Ishikawa (cell line): Measurements from ENCODE around the gene THOP1.

Experiments used
- CEBPB ChIP-seq: IDR thresholded peaks from 2 replicates; pipeline ENCODE4 v1.6.1; 2012
- CREB1 ChIP-seq: IDR thresholded peaks from 2 replicates; pipeline ENCODE4 v1.6.1; 2012; ENCODE audit warnings: low read depth
- NFIC ChIP-seq: IDR thresholded peaks from 2 replicates; pipeline ENCODE4 v1.6.1; 2012
- TAF1 ChIP-seq: IDR thresholded peaks from 2 replicates; pipeline ENCODE4 v1.6.1; 2012; ENCODE audit warnings: low read depth, mild to moderate bottlenecking
- TEAD4 ChIP-seq: IDR thresholded peaks from 2 replicates; pipeline ENCODE4 v1.6.1; 2012
- ZBTB7A ChIP-seq: IDR thresholded peaks from 2 replicates; pipeline ENCODE4 v1.6.1; 2012; ENCODE audit warnings: low read depth
- TF ChIP-seq, protein P1 (sequence below): IDR thresholded peaks from 2 replicates; pipeline ENCODE4 v1.6.1; 2012

DNA sequence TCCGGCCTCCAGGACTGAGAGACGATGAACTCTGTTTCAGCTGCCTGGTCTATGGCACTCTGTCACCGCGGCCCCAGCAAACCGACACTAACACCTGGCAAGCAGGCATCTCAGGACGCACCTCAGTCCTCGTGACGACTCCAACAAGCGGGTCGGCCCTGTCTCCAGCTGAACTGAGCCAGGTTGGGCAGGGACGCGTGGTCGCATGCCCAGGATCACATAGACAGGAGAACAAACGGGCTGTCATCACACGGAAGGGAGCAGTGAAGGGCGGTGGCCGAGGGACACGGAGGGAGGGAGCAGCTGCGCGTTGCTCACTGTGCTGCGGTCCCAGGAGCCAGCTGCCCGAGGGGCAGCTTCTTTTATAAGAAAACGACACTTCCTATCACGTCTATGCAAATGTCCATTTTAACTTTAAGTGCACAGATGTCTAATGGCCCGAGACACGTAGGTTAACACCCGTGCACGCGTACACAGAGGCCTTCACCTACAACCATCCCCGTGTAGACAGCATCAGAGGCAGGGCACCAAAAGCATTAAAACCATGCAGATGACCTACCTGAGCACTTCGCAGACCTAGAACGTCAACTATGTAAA is 11.1 kb upstream of the THOP1 start:
- no peak for TF ChIP-seq CREB1
- no peak for TF ChIP-seq TAF1
- TF ChIP-seq ZBTB7A: no peak
- TF ChIP-seq, protein P1, sequence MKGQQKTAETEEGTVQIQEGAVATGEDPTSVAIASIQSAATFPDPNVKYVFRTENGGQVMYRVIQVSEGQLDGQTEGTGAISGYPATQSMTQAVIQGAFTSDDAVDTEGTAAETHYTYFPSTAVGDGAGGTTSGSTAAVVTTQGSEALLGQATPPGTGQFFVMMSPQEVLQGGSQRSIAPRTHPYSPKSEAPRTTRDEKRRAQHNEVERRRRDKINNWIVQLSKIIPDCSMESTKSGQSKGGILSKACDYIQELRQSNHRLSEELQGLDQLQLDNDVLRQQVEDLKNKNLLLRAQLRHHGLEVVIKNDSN: no peak
- TF ChIP-seq NFIC: no peak
- no peak for TF ChIP-seq CEBPB
- no peak for TF ChIP-seq TEAD4
